Mucosa of descending colon (tissue), 3 donors: ENCODE measurements around the gene DPP8. TPM values are rescaled to one million over a fixed set of nuclear protein-coding genes. Genes with fewer than 3 reads are reported as not detected.

Source experiments
- ATAC-seq: fragments of 200-7000 bp; cut with Tn5 transposase; one replicate; pipeline ENCODE4 v1.9.1; 2020; ENCODE audit warnings: mild to moderate bottlenecking, moderate library complexity
- DNase-seq, 3 donors: peaks; one replicate each; pipeline ENCODE4 v3.0.0-alpha.2; 2020
- H3K36me3 ChIP-seq: fragments of 200-600 bp; one replicate; pipeline ENCODE4 v1.8.0; 2021; ENCODE audit warnings: low read depth, mild to moderate bottlenecking
- H3K4me1 ChIP-seq: fragments of 200-600 bp; one replicate; pipeline ENCODE4 v1.8.0; 2021; ENCODE audit warnings: low read depth, mild to moderate bottlenecking
- H3K4me3 ChIP-seq: fragments of 200-600 bp; one replicate; pipeline ENCODE4 v1.8.0; 2021; ENCODE audit warnings: mild to moderate bottlenecking
- H3K9me3 ChIP-seq: fragments of 200-600 bp; one replicate; pipeline ENCODE4 v1.8.0; 2021; ENCODE audit warnings: mild to moderate bottlenecking
- CTCF ChIP-seq: fragments of 200-600 bp; IDR thresholded peaks from one replicate; pipeline ENCODE4 v1.8.0; 2022; ENCODE audit warnings: antibody characterized with exemption, mild to moderate bottlenecking
- intact Hi-C, 2 donors: fragments of 100-400 bp; cut with DNase I in 1 of 2; cut with micrococcal nuclease in 1 of 2; formaldehyde crosslinking; loops; one replicate each; pipeline versions ENCODE4 v1.11.0 to v1.11.1; 2022; cut with DNase I, micrococcal nuclease
- total RNA-seq, 3 donors: library from RNA; stranded (reverse); fragmentation: NEBNext Ultra II Directional in 2 of 3; extraction: Animal tissue kit (Norgen Biotek cat#: 25700) in 2 of 3; gene quantifications; one replicate each; pipeline versions ENCODE4 v1.2.1 to v1.2.4, GENCODE V29; 2021 to 2023
- donor health status: DM: no; HTN: no; CAD: no; lungs with moderate emphysema.
- donor health status: DM: no; HTN: no; CAD: no.
- donor health status: DM: no; HTN: yes; CAD: no.

Gene DPP8
- total RNA-seq, 3 donors from 2014 or later: 35.6 to 40.6 (median 35.8) TPM

GRCh38 chr15:65509321-65509720 lies 8.2 kb downstream of the DPP8 start:
- no peak for ATAC-seq
- intact Hi-C loops: no loop called here
- DNase-seq: no peak
- no peaks in the 10 kb centered on the region for H3K36me3 ChIP-seq
- no peak for TF ChIP-seq CTCF
- H3K4me3 ChIP-seq: no peak overlapping the region
- no peaks in the 10 kb centered on the region for H3K9me3 ChIP-seq
- H3K4me1 ChIP-seq: no peaks in the 10 kb centered on the region

- no peaks in the 10 kb centered on the region for H3K36me3 ChIP-seq
- no peak for TF ChIP-seq CTCF
- no peaks in the 10 kb centered on the region for H3K4me1 ChIP-seq
- no peak for ATAC-seq
- no peaks in the 10 kb centered on the region for H3K9me3 ChIP-seq
- no peak for DNase-seq
- H3K4me3 ChIP-seq: no peak overlapping the region
- intact Hi-C loops: no loop called here
Observed at GRCh38 chr15:65494076-65494475, 23.4 kb downstream of the DPP8 start.

- no peak for DNase-seq
- no peak overlapping the region for H3K4me3 ChIP-seq
- no peaks in the 10 kb centered on the region for H3K36me3 ChIP-seq
- no peak for ATAC-seq
- intact Hi-C loops: no loop called here
- no peaks in the 10 kb centered on the region for H3K9me3 ChIP-seq
- TF ChIP-seq CTCF: no peak
- no peaks in the 10 kb centered on the region for H3K4me1 ChIP-seq
Observed at GRCh38 chr15:65484876-65485275, 32.6 kb downstream of the DPP8 start.

GRCh38 chr15:65476903-65477302 lies 40.6 kb downstream of the DPP8 start:
- no peak for TF ChIP-seq CTCF
- ATAC-seq: no peak
- peak in 1 of 3 donors; percentile 3 for DNase-seq
- Histone ChIP-seq H3K9me3 (no peaks in the 10 kb centered on the region), H3K4me3 (no peak overlapping the region), H3K4me1 (no peaks in the 10 kb centered on the region), H3K36me3 (peaks cover 3% of the 10 kb centered on the region)
- intact Hi-C loops: no loop called here

GRCh38 chr15:65470866-65471265 lies 46.6 kb downstream of the DPP8 start:
- H3K36me3 ChIP-seq: peaks cover 6% of the 10 kb centered on the region

More at GRCh38 chr15:65470866-65471265, 46.6 kb downstream of the DPP8 start:
- ATAC-seq (no peak), DNase-seq (no peak)
- no peaks in the 10 kb centered on the region for H3K4me1 ChIP-seq
- TF ChIP-seq CTCF: no peak
- intact Hi-C loops: no loop called here
- H3K4me3 ChIP-seq: no peak overlapping the region
- H3K9me3 ChIP-seq: no peaks in the 10 kb centered on the region
